GM18505 (cell line): Measurements from ENCODE around the gene LURAP1L.

Source experiments
- ATAC-seq: cut with Tn5 transposase; IDR thresholded peaks from one replicate; pipeline ENCODE4 v1.9.1; 2021; ENCODE audit not compliant: unreplicated experiment
- POLR2A ChIP-seq: IDR thresholded peaks from 4 replicates; pipeline ENCODE4 v1.6.1; 2011; ENCODE audit warnings: borderline replicate concordance; ENCODE audit not compliant: insufficient read depth, insufficient read length; ENCODE audit errors: extremely low read depth

LURAP1L gene

DNA sequence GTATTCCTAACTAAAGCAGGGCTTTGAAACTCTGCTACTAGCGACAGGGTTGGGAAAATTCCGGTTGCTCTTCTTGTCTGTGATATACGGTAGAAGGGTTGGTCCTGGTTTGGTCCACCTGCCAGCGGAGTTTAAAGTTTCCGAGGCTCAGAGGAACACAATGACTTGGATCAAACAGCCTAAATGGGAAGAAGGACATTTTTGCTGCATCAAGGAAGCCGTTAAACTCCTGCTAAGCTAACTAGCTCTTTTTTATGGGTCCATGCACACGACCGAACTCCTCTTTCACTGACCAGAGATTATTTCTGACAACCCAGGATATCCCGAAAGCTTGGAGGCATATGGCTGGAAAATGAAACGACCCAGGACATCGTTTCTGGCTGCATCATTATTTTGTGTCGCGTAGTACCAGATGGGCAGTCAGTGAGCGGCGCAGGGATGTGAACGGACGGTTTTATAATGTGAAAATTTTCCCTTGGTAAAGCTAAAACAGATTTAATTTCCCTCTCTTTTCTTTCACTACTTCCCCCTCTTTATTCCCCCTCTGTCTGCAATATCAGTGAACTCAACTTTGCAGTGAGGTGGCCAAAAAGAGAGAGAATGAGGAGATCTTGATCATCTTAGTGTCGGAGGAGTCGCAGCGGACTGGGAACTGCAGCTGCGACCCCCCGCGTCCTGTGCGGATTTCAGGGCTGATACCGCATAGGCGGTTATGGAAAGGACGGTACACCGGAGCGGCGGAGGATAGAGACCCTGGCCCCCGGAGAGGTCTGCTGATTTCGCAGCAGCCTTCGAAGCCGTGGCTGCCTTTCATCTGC is at the start of gene LURAP1L:
TSS of gene LURAP1L (plus strand) at position 160 of the 818 bp plus-strand sequence. CDS start 696 bp downstream, outside the sequence.
- no peak for TF ChIP-seq POLR2A
- no peak for ATAC-seq

DNA sequence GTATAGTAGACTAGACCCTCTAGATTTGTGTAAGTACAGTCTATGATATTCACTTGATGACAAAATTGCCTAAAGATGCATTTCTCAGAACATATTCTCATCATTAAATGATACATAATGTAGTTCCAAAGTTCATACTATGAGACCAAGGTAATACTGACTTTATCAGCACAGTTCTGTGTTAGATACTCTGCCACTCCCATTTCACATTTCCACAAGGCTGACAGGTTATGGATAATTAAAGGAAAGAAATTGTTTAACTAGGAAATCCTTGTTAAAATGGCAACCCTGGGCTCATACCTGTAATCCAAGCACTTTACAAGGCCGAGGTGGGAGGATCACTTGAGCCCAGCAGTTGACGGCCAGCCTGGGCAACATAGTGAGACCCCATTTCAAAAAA is 48.0 kb upstream of the LURAP1L start:
- TF ChIP-seq POLR2A: no peak
- ATAC-seq: no peak

DNA sequence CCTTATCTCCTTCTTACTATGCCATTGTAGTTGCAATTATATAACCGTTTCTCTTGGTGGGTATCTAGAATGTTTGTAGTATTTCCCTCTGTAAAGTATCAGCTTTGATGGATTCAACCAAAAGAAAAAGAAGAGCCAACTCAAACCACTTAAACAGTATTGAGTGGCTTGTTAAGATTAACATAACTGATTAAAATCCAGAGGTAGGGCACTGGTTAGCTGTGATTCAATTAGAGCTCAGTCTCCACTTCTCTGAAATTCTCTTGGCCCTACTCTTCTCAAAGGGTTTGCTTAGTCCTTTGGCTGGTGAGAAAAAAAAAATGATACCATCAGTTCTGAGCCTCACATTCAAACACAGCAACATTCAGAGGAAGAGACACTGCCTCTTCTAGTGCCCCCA is 44.6 kb upstream of the LURAP1L start:
- TF ChIP-seq POLR2A: no peak
- ATAC-seq: no peak

GRCh38 chr9:12730927-12731326 is 43.9 kb upstream of the LURAP1L start:
- no peak for TF ChIP-seq POLR2A

DNA sequence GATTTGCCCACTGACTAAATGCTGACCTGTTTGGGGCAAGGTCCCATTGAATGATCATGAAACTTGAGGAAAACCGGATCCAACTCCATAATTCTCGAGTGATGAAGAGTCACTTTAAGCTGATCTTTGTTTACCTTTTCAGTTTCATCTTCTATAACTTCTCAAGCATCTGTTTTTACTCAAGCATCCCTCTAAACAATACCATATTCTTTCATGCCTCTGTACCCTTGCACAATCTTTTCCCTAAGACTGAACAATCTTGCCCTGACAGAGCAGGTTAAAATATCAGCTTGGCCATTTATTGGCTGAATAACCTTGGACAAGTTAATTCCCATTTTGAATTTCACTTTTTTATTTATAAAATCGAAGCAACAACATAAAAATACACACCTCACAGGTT is 41.8 kb upstream of the LURAP1L start:
- no peak for ATAC-seq
- no peak for TF ChIP-seq POLR2A

More at GRCh38 chr9:12730927-12731326, 43.9 kb upstream of the LURAP1L start:
- ATAC-seq: no peak

GRCh38 chr9:12735665-12736064 is 39.2 kb upstream of the LURAP1L start:
- no peak for ATAC-seq

GRCh38 chr9:12737871-12738270 is 36.9 kb upstream of the LURAP1L start:
- no peak for TF ChIP-seq POLR2A
- no peak for ATAC-seq

More at GRCh38 chr9:12735665-12736064, 39.2 kb upstream of the LURAP1L start:
- TF ChIP-seq POLR2A: no peak

GRCh38 chr9:12739014-12739652 is 35.7 kb upstream of the LURAP1L start:
- no peak for ATAC-seq
- TF ChIP-seq POLR2A: no peak

- no peak for TF ChIP-seq POLR2A
- no peak for ATAC-seq
Observed at GRCh38 chr9:12740845-12741244, 34.0 kb upstream of the LURAP1L start.

GRCh38 chr9:12748016-12748415 is 26.8 kb upstream of the LURAP1L start:
- ATAC-seq: no peak
- TF ChIP-seq POLR2A: no peak

- no peak for TF ChIP-seq POLR2A
- no peak for ATAC-seq
Observed at GRCh38 chr9:12748954-12749353, 25.9 kb upstream of the LURAP1L start.

DNA sequence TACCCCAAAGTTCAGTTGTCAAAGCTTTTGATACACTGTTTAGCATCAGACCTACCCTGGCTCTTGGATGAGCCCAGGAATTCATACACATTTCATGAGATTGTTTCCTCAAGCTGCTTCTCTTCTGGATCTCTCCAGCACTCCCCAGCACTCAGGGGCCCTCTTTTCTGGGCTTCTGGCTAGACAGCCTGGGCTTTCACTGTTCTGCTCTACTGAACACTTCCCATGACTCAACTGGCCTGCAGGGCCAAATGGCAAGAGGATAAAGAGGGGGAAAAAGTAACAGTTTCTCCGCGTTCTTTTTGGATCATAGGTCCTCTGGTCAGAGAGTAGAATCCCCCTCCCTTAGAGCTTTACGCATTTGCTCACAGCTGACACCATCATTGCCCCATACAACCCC is 20.9 kb upstream of the LURAP1L start:
- TF ChIP-seq POLR2A: no peak
- no peak for ATAC-seq

DNA sequence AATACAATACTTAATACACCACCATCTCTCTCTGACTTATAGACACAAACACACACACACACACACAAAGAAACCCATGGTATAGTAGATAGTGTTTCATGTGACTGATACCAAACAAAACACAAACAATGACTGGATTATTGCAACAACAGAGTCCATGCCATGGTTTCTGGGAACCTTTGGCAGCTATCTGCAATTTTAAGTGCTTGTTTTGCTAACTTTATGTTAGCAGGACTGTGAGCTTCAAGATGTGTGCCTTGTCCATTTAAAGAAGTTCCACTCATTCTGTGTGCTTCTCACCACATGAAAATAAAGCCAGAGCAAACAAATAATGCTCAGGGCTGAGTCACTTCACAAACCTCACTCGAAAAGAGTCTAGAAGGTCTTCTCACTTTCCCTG is 15.1 kb upstream of the LURAP1L start:
- no peak for ATAC-seq
- TF ChIP-seq POLR2A: no peak

- TF ChIP-seq POLR2A: no peak
- ATAC-seq: no peak
Observed at GRCh38 chr9:12760758-12761157, 14.1 kb upstream of the LURAP1L start.

DNA sequence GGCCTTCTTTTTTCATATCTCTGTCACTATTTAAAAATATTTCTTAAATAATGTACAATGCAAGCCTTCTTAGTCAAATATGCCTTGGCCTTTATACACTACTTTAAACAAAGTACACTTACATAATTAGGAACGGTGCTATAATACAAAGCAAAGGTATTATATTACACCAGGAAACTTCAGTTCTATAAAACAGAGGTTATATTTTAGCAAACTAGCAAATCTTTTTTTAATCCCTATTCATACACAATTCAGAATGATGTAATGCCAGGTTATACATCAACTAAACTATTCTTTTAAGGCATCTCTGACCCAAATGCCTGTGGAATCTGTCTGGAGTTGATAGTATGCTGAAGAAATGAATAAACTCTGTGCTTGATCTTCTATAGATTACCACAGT is 10.7 kb upstream of the LURAP1L start:
- TF ChIP-seq POLR2A: no peak
- ATAC-seq: no peak
